Measurements from ENCODE around the gene KCNK3.
"Not testable (repeated sequence)": the region's sequence is repeated elsewhere in the genome, so short reads cannot be mapped to it uniquely, and the experiment has no call there.

The KCNK3 gene

DNA sequence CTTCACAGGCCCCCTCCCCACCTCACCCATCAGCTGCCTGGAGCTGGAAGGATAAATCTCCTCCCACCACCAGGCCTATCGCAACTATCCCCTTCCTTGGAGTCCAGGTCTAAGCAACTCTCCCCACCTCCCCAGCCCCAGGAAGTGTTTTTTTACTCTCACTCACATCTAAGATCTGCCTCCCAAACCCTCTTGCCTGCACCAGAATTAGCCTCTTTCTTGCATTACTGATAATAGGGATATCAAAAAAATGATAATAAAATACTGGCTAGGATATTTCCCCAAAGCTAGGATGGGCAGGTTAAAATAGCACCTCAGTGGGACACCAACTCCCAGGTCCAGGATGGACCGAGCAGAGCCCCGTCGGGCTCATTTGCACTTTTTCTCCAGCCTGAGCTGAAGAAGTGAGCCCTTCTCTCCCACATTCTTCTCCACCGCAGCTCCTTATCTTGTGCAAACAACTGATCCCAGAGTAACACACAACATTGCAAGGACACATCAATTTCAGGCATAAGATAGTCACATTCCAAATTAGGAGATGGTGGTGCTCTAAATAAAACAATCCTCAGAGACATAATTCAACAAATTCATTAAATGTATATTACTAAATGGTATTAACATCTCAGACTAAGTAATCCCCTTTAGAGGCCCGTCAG lies 33.7 kb upstream of the KCNK3 start:
- no peak for DNase-seq (ENCODE audit: low read depth, low spot score)
- H3K4me3 ChIP-seq (ENCODE audit: low read length) = no peak overlapping the region

DNA sequence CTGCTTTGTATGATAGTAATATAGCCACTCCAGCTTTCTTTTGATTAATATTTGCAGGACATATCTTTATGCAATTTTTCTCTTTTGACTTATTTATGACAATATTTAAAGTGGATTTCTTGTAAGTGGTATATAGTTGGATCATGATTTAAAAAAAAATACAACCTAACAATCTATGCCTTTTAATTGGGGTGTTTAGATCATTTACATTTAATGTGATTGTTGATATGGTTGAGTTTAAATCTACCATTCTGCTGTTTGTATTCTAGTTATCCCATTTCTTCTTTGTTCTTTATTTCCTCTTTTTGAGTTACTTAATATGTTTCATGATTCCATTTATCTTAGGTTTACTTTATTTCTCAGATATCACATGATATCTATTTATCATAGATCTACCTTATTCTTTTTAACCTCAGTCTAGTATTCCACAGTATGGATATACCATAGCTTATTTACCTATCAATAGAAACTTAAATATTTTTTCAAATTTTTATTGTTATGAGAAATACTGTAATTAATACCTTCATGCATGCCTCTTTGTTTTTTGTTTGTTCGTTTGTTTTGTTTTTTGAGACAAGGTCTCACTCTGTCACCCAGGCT lies 32.1 kb upstream of the KCNK3 start:
- no peak for DNase-seq (ENCODE audit: low read depth, low spot score)
- no peak overlapping the region for H3K4me3 ChIP-seq (ENCODE audit: low read length)

DNA sequence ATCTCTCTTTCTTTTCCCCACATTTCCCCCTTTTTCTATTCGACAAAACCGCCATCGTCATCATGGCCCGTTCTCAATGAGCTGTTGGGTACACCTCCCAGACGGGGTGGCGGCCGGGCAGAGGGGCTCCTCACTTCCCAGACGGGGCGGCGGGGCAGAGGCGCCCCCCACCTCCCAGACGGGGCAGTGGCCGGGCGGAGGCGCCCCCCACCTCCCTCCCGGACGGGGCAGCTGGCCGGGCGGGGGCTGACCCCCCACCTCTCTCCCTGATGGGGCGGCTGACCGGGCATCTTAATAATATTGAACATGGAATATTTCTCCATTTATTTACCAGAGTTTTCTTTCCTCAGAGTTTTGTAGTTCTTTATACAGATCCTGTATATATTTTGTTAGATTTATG lies 27.2 kb upstream of the KCNK3 start:
- H3K4me3 ChIP-seq (ENCODE audit: low read length); DNase-seq (ENCODE audit: low read depth, low spot score): not testable (repeated sequence)

DNA sequence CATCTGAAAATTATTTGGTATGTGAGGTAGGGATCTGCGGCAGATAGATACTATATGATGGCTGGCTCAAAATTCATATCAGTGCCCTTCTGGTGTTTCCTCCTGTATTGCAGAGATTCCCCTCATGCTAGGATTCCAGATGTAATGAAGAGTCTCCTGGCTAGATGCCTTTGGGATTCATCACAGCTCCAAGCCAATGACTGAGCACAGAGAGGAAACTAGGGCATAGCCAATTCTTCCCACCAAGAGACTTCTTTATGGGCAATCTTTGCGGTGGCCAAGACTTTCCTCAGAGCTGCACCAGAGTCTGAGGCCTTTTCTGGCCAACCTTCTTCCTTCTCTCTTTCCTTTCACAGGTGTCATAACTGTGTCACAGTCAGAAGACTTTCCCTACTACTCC lies 25.9 kb upstream of the KCNK3 start:
- DNase-seq (ENCODE audit: low read depth, low spot score) = no peak
- H3K4me3 ChIP-seq (ENCODE audit: low read length) = no peak overlapping the region

DNA sequence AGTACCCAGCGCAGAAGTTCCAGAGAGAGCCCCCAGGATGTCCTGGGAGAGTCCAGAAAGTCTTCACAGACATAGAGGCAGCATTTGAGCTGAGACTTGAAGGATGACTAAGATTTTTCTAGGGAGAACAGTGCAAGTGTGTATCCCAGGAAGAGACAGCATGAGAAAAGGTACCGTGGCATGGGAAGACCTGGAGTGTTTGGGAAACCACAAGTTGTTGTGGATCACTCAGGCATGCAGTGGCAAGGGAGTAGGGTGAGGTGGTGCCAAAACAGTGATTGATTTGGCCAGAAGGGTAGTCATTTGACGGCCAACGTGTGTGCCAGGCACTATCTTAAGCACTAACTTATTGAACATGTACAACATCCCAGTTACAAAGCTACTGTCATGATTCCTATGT lies 24.5 kb upstream of the KCNK3 start:
- H3K4me3 ChIP-seq (ENCODE audit: low read length) = no peak overlapping the region
- no peak for DNase-seq (ENCODE audit: low read depth, low spot score)

DNA sequence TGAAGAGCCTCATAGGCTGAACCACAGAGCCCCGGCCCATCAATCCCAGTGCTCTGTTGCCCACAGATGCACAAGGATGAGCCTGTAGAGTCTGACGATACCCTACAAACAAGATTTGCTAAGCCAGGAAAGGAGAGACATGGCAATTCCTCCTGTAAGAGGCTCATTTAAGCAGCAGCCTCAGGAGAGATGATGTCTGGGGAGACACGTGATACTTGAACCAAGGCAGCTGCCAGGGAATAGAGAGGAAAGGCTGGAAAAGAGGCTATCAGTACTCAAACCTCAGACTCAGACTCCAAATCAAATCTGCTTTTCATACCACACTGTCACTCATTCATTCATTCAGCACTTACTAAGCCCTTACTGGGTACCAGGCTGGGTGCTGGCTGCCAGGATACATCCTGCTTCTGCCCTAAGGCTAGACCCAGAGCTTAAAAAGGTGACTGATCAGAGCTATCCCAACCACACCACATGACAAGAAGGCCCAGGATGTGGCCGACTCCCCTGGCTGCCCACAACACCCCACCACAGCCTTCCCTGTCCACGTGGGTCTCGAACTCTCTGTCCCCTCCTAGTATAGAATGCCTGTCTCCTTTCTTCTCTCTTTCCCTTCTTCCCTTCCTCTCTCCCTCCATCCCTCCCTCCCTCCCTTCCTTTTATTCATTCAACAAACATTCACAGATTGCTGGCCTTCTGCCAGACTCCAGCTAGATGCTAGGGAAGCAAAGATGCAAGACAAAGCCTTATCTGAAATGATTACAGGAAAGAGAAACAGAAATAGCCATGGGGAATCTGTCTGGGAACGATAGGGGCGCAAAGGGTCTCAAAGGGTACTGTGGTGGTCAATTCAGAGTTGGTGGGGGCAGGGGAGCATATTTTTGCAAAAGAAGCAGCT lies 23.4 kb upstream of the KCNK3 start:
- peak; percentile 3 for DNase-seq (ENCODE audit: low read depth, low spot score)
- H3K4me3 ChIP-seq (ENCODE audit: low read length) = no peak overlapping the region

DNA sequence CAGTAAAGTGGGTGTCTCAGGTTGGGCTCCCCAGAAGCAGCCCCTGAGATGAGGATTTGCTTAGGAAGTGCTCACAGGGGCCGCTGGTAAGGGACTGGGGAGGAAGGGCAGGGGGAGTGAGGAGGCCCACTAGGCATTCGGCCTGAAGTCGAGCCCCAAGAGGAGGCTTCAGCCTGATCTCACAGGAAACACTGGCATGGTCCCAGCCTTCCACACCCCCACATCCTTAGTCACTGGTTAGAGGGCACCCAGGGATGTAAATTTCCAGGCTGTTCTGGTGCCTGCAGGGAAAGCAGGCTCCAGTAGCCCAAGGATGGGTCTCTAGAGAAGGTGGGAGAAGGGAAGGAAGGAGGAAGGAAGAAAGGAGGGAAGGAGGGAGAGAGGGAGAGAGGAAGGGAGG lies 22.4 kb upstream of the KCNK3 start:
- no peak overlapping the region for H3K4me3 ChIP-seq (ENCODE audit: low read length)
- DNase-seq (ENCODE audit: low read depth, low spot score) = no peak

DNA sequence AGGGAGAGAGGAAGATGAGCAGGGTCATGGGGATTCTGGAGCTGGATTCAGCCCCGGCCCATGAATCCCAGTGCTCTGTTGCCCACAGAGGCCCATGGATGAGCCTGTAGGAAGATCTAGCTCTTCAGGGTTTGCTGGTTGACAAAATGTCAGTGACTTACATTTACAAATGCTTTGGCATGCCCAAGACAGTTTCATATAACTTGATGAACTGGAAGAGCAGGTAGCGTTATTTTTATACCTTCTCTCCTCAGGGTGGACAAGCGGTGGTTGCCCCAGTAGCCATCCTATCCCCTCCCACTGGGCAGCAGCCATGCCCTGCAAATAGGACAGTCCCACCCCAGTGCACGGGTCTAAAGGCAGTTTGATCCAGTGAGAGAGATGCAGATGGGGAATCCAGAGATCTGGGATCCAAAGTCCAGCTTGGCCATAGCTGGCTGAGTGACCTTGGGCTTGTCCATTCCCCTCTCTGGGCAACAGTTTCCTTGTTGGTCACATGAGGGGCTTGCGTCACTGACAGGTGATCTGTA lies 21.5 kb upstream of the KCNK3 start:
- no peak overlapping the region for H3K4me3 ChIP-seq (ENCODE audit: low read length)
- DNase-seq (ENCODE audit: low read depth, low spot score) = no peak

DNA sequence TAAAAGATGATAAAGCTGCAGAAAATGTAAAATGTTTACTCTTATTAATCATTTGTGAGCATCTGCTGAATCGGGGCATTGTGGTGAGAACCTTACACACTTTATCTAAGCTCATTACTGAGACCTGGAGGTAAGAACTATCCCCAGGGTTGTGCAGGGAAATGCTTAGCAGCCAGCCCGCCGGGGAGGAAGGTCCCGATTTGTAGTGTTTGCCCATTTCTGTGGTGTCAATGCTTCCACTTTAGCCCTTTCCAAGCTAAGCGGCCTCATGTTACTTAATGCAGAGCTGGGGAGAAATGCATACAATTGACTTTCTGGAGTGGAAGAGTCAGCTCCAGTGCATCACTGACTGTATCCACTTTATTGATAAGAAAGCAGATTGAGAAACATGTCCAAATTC lies 20.8 kb upstream of the KCNK3 start:
- H3K4me3 ChIP-seq (ENCODE audit: low read length) = no peak overlapping the region
- no peak for DNase-seq (ENCODE audit: low read depth, low spot score)

DNA sequence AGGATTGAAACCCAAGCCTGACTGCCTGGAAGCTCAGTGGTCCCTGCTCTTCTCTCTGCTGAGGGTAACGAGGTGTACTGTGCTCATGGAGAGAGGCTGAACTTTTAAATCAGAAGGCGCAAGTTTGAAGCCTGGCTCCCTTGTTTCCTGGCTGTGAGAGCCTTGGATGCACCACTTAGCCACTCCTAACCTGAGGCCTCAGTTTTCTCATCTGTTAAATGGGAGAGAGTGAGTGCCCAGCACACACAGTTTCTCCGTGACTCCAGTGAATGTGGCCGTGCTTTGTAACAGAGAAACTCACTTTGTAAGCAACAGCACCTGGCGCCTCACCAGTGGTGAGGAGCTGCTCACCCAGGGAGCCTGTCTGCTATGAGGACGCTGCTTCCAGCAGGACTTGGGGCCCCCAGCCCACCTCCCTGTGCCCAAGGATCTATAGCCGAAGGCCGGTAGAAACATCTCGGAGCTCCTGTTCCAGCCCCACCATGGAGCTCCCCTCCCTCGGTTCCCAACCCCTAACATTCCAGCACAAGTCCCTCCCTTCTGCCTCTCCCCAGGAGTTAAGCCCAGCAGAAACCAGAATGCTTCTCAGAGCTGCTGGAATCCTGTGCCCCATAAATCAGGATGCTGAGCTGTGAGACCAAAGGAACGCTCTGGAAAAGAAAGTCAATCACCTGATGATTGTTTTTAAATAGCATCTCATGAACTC lies 20.3 kb upstream of the KCNK3 start:
- H3K4me3 ChIP-seq (ENCODE audit: low read length) = no peak overlapping the region
- DNase-seq (ENCODE audit: low read depth, low spot score) = no peak

DNA sequence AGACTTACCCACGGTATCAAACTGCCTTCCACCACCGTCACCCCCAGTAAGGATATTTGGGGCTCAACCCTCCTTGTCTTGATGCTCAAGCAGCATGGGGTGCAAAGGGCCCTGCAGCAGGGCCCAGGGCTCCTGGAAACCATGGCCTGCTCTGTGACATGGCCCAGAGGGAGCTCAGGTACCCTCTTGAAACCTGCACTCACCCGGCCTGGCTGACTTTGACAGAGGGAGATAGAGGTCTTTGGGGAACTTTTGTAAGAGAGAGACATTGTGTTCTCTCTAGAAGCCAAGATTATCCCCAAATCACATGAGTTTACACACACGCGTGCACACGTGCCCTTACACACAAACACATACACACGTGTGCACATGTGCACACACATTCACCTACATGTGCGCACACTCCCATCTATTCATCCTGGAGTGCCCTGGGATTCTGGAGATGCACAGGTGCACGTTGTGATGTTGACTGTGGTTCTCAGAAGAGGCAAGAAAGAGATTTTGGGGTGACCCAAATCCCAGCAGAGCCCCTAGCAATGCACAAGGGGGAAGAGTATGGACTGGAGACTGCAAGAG lies 19.6 kb upstream of the KCNK3 start:
- no peak for DNase-seq (ENCODE audit: low read depth, low spot score)

DNA sequence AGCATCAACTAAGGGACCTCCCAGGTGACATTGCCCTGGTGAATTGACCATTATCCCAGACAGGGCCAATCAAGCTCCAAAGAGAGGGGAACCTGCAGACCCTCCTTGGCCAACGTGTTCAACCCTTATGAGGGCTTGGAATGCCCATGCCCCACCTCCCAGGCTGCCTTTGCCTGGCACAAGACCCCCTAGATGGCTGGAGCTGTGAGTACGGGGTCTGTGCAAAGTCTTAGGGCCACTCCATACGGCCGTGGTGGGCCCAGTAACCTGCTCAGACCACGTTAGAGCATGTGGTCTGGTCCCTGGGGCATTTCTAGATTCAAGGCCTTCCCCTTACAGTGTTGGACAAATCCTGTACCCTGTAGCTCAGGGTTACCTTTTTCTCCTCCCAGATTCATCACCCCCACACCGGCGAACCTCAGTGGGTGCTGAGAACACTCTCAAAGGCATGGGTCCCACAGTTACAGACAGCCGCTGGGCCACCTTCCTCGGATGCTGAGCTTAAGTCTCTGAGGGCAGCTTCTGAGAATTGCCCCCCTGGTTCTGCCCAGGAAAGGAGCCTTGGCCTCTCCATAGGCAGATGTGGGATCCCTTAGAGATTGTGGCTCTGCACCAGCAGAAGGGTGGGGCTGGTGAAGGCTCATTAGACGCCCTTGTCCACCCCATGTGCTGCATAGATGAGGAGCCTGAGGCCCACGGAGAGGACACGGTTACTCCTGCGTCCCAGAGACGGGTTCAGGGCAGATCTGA lies 18.3 kb upstream of the KCNK3 start:
- no peak overlapping the region for H3K4me3 ChIP-seq (ENCODE audit: low read length)
- no peak for DNase-seq (ENCODE audit: low read depth, low spot score)

More for the DNA sequence above, 19.6 kb upstream of the KCNK3 start:
- no peak overlapping the region for H3K4me3 ChIP-seq (ENCODE audit: low read length)

DNA sequence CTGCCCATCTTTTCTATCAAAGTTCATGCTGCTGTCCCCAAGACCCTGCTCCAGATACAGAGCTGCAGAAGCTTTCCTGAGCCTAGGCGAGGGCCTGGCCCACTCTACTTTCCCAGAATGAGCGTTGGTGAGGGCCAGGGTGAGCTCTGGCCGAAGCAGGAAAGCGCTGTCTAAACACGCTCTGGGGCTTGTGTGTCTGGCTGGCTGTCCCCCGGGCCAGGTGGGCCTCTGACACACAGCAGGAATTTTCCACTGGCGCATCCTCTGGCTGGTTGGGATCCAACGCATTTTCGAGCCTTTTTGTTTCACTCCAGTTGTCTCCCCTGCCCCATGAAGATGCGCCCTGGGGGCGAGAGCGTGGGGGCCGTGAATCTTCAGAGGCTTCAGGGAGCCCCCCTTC lies 17.8 kb upstream of the KCNK3 start:
- H3K4me3 ChIP-seq (ENCODE audit: low read length) = no peak overlapping the region

DNA sequence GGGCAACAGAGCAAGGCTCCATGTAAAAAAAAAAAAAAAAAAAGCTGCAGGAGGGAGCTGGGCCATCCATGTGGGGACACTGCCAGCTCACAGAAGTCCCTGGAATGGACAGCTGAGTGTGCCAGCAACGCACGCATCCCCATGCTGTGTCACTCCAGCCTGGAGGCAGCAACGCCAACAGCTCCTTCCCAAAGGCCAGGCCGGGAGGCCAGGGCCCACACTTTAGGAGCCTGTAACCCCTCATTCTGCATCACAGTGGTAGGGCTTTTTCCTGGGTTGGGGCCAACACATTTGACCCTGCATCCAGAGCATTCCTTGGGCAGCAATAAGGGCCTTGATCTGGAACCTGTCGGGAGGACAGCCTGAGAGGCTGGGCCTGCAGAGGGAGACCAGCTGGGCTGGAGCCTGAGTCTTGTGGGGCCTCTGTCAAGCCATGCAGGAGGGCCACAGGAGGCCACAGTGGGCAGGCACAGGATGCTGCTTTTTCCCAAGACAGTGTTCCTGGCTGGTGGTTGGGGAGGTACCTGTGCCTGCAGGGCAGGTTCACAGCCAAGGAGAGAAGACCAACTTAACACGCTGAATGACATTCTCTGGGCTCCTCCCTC lies 16.8 kb upstream of the KCNK3 start:
- no peak for DNase-seq (ENCODE audit: low read depth, low spot score)
- H3K4me3 ChIP-seq (ENCODE audit: low read length) = no peak overlapping the region

More for the DNA sequence above, 17.8 kb upstream of the KCNK3 start:
- DNase-seq (ENCODE audit: low read depth, low spot score) = no peak

DNA sequence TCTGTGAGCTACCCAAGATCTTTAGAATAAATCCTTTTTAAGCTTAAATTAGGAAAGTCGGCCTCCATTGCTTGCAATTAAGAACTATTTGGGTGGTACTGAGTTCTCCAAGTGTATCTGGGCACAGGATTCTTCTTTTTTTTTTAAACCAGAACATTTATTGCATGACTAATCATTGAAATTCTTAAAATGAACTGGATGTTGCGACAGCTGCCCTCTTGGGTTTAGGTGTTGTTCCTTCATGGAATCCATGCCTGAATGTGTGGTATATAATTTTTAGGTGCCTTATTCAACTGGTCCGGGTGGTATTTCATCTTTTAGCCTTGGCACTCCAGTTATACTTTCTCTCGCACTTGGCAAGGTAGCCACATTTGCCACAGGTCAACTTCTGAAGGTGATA lies 14.5 kb upstream of the KCNK3 start:
- no peak overlapping the region for H3K4me3 ChIP-seq (ENCODE audit: low read length)
- no peak for DNase-seq (ENCODE audit: low read depth, low spot score)

DNA sequence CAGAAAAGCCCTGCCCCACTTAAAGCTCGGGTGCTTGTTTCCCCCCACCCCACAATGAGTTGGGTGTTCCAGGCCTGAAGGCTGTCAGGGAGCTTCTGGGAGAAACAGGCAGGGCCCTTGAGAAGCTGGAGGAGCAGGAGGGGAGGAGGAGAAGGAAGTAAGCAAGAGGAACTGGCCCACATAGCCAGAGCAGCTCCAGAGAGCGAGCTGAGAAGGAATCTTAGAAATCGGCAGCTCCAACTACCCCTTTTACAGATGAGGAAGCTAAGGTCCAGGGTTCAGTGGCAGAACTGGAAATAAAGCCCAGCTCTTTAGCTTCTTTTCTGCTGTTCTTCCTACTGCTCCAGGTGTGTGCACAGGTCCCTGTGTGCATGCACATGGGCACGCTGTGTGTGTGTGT lies 12.7 kb upstream of the KCNK3 start:
- H3K4me3 ChIP-seq (ENCODE audit: low read length) = no peak overlapping the region
- no peak for DNase-seq (ENCODE audit: low read depth, low spot score)

DNA sequence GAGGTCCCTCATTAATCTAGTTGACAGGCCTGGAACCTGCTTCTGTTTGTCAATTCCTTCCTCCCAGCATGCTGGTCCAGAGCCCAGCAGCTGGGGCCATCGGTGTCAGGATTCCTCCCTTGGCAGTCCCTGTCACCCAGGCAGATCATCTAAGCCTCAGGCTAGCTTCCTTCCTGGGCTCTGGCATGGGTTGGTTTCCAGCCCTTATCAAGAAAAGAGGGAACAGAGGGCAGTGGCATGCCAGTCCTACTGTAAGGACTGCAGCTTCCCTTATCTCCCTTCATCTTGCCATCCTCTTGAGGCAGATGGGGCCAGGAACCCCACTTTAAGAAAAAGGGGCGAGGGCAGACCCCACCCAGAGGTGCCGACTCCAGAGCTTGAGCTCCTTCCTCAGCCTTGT lies 10.9 kb upstream of the KCNK3 start:
- DNase-seq (ENCODE audit: low read depth, low spot score) = no peak
- H3K4me3 ChIP-seq (ENCODE audit: low read length) = no peak overlapping the region

DNA sequence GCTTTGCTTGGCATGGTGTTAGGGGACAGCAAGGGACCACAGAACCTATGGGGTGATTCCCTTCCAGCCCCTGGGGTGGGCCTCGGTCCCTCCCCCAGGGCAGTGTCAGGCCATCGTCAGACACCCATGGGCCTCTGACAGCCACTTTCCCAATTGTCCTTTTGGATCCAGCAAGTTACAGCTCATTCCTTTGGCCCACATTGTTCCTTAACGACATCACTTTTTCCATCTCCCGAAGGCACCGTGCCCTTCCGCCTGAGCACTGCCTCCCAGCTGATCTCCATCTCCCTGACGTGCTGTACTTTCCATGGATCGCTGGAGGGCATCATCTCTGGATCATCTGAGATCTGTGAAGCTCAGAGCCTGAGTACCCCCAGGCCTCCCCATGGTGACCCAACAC lies 10.4 kb upstream of the KCNK3 start:
- H3K4me3 ChIP-seq (ENCODE audit: low read length) = no peak overlapping the region
- no peak for DNase-seq (ENCODE audit: low read depth, low spot score)

Measured in Jurkat, Clone E6-1 (cell line).